Measurements from ENCODE around the gene RDH14.

Gene RDH14

GRCh38 chr2:18596993-18597392, 36.5 kb upstream of the RDH14 start:
- TF ChIP-seq REST (IDR thresholded peaks at IDR 0.05; ENCODE audit: insufficient replicate concordance, low read depth) (no peak), SPI1 (IDR thresholded peaks at IDR 0.05; ENCODE audit: borderline replicate concordance, low read depth) (no peak), GABPA (IDR thresholded peaks at IDR 0.05; ENCODE audit: low read depth) (no peak), POLR2AphosphoS5 (IDR thresholded peaks at IDR 0.05; ENCODE audit: low read depth) (no peak)
- TF ChIP-seq, protein P1, sequence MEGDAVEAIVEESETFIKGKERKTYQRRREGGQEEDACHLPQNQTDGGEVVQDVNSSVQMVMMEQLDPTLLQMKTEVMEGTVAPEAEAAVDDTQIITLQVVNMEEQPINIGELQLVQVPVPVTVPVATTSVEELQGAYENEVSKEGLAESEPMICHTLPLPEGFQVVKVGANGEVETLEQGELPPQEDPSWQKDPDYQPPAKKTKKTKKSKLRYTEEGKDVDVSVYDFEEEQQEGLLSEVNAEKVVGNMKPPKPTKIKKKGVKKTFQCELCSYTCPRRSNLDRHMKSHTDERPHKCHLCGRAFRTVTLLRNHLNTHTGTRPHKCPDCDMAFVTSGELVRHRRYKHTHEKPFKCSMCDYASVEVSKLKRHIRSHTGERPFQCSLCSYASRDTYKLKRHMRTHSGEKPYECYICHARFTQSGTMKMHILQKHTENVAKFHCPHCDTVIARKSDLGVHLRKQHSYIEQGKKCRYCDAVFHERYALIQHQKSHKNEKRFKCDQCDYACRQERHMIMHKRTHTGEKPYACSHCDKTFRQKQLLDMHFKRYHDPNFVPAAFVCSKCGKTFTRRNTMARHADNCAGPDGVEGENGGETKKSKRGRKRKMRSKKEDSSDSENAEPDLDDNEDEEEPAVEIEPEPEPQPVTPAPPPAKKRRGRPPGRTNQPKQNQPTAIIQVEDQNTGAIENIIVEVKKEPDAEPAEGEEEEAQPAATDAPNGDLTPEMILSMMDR (IDR thresholded peaks at IDR 0.05; ENCODE audit: insufficient read depth, low read length) = no peak
- no peak overlapping the region for H3K4me3 ChIP-seq (replicated peaks; ENCODE audit: insufficient read depth, low read length)
- no peak overlapping the region for H3K27ac ChIP-seq (replicated peaks)
- no peak for DNase-seq (ENCODE audit: low read depth in 1 of 2, low spot score in 1 of 2)
- H3K27me3 ChIP-seq (ENCODE audit: insufficient read depth, poor library complexity, severe bottlenecking) = no peaks in the 10 kb centered on the region

- TF ChIP-seq POLR2AphosphoS5 (IDR thresholded peaks at IDR 0.05; ENCODE audit: low read depth) (no peak), GABPA (IDR thresholded peaks at IDR 0.05; ENCODE audit: low read depth) (no peak), REST (IDR thresholded peaks at IDR 0.05; ENCODE audit: insufficient replicate concordance, low read depth) (no peak), SPI1 (IDR thresholded peaks at IDR 0.05; ENCODE audit: borderline replicate concordance, low read depth) (no peak)
- TF ChIP-seq, protein P1 (IDR thresholded peaks at IDR 0.05; ENCODE audit: insufficient read depth, low read length) = no peak
- Histone ChIP-seq H3K27me3 (ENCODE audit: insufficient read depth, poor library complexity, severe bottlenecking) (no peaks in the 10 kb centered on the region), H3K27ac (replicated peaks) (no peak overlapping the region), H3K4me3 (replicated peaks; ENCODE audit: insufficient read depth, low read length) (no peak overlapping the region)
- DNase-seq (ENCODE audit: low read depth in 1 of 2, low spot score in 1 of 2) = no peak
These were observed 33.0 kb upstream of the RDH14 start for GRCh38 chr2:18593496-18593895.

DNA sequence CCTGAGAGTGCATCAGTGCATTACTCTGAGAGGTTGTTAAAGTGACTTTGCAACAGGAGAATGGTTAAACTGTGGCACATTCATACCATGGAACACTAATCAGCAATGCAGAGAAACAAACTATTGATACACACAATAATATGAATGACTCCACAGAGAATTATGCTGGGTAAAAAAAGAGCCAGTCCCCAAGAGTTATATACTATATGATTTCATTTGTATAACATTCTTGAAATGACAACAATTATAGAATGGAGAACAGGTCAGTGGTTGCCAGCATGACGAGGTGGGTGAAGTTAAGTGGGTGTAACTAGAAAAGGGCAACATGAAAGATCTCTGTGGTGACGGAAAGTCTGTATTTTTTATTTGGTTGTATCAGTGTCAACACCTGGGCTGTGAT, 31.9 kb upstream of the RDH14 start:
- H3K27me3 ChIP-seq (ENCODE audit: insufficient read depth, poor library complexity, severe bottlenecking) = no peaks in the 10 kb centered on the region
- no peak overlapping the region for H3K4me3 ChIP-seq (replicated peaks; ENCODE audit: insufficient read depth, low read length)
- H3K27ac ChIP-seq (replicated peaks) = no peak overlapping the region
- no peak for DNase-seq (ENCODE audit: low read depth in 1 of 2, low spot score in 1 of 2)
- TF ChIP-seq, protein P1 (IDR thresholded peaks at IDR 0.05; ENCODE audit: insufficient read depth, low read length) = no peak
- TF ChIP-seq REST (IDR thresholded peaks at IDR 0.05; ENCODE audit: insufficient replicate concordance, low read depth) = no peak
- no peak for TF ChIP-seq POLR2AphosphoS5 (IDR thresholded peaks at IDR 0.05; ENCODE audit: low read depth)
- no peak for TF ChIP-seq GABPA (IDR thresholded peaks at IDR 0.05; ENCODE audit: low read depth)
- no peak for TF ChIP-seq SPI1 (IDR thresholded peaks at IDR 0.05; ENCODE audit: borderline replicate concordance, low read depth)
